PC-3 (cell line): ENCODE data around the gene COL27A1. TPM values are rescaled to one million over a fixed set of nuclear protein-coding genes. Genes with fewer than 3 reads are reported as not detected.

Experiments
- ATAC-seq: fragments of 200-7000 bp; cut with Tn5 transposase; 2 replicates; pipeline ENCODE4 v1.9.1; 2020; ENCODE audit warnings: mild to moderate bottlenecking, moderate library complexity
- BruUV-seq: library from RNA; stranded (reverse); fragments of 400-500 nt; replicated peaks from 2 replicates; lab custom pipeline; 2021; lab: Mats Ljungman, UMichigan
- CTCF ChIA-PET: fragments of 300-600 bp; sonication (Branson Sonifier 250); formaldehyde crosslinking; loops from one replicate; lab custom pipeline; 2022; ENCODE audit warnings: antibody characterized with exemption; lab: Charles Lee
- POLR2A ChIA-PET: fragments of 300-600 bp; sonication (Branson Sonifier 250); formaldehyde crosslinking; loops from one replicate; lab custom pipeline; 2022; ENCODE audit warnings: antibody characterized with exemption; ENCODE audit not compliant: unreplicated experiment; lab: Charles Lee
- DNase-seq: peaks from one replicate; pipeline ENCODE4 v3.0.0-alpha.2; 2015
- H2AFZ ChIP-seq: fragments of 300-600 bp; sonication (generic); 2 replicates; pipeline ENCODE4 v1.6.0; 2016; ENCODE audit warnings: antibody characterized with exemption, low read length
- H3F3A ChIP-seq: fragments of 300-600 bp; sonication (generic); one replicate; pipeline ENCODE4 v1.6.0; 2017; ENCODE audit warnings: antibody characterized with exemption, low read length, control low read depth, mild to moderate bottlenecking; ENCODE audit not compliant: unreplicated experiment
- H3K27ac ChIP-seq: fragments of 300-600 bp; sonication (generic); 2 replicates; pipeline ENCODE4 v1.5.1; 2016; ENCODE audit warnings: mild to moderate bottlenecking, low read length
- H3K27me3 ChIP-seq: fragments of 300-600 bp; sonication (generic); 2 replicates; pipeline ENCODE4 v1.6.1; 2016; ENCODE audit warnings: low read length, mixed read lengths
- H3K36me3 ChIP-seq: fragments of 300-600 bp; sonication (generic); 2 replicates; pipeline ENCODE4 v1.6.1; 2016; ENCODE audit warnings: low read depth, mixed run types, low read length, mixed read lengths
- H3K4me1 ChIP-seq: fragments of 300-600 bp; sonication (generic); 2 replicates; pipeline ENCODE4 v1.5.1; 2016; ENCODE audit warnings: low read length; ENCODE audit not compliant: insufficient read depth
- H3K4me2 ChIP-seq: fragments of 300-600 bp; sonication (generic); 2 replicates; pipeline ENCODE4 v1.6.0; 2016; ENCODE audit warnings: low read length
- H3K4me3 ChIP-seq: fragments of 300-600 bp; sonication (generic); 2 replicates; pipeline ENCODE4 v1.5.1; 2016; ENCODE audit warnings: mild to moderate bottlenecking, low read length, mixed read lengths
- H3K79me2 ChIP-seq: fragments of 300-600 bp; sonication (generic); 2 replicates; pipeline ENCODE4 v1.6.1; 2017; ENCODE audit warnings: low read length, mixed read lengths
- H3K9ac ChIP-seq: fragments of 300-600 bp; sonication (generic); 2 replicates; pipeline ENCODE4 v1.6.0; 2016; ENCODE audit warnings: mild to moderate bottlenecking, low read length
- H3K9me2 ChIP-seq: fragments of 300-600 bp; sonication (generic); replicated peaks from 2 replicates; pipeline ENCODE4 v1.6.1; 2016; ENCODE audit warnings: mixed run types, low read length, mixed read lengths
- H3K9me3 ChIP-seq: fragments of 300-600 bp; sonication (generic); 2 replicates; pipeline ENCODE4 v1.6.1; 2016; ENCODE audit warnings: low read length, mixed read lengths
- H4K20me1 ChIP-seq: fragments of 300-600 bp; sonication (generic); 2 replicates; pipeline ENCODE4 v1.6.1; 2016; ENCODE audit warnings: low read length, mixed read lengths
- EZH2 ChIP-seq: fragments of 300-600 bp; sonication (generic); IDR thresholded peaks from one replicate; pipeline ENCODE4 v1.6.1; 2017; ENCODE audit warnings: antibody characterized with exemption, mild to moderate bottlenecking, low read length; ENCODE audit not compliant: unreplicated experiment
- EZH2phosphoT487 ChIP-seq: fragments of 300-600 bp; sonication (generic); IDR thresholded peaks from 2 replicates; pipeline ENCODE4 v1.6.1; 2018; ENCODE audit warnings: mild to moderate bottlenecking, antibody characterized with exemption, low read length, borderline replicate concordance
- intact Hi-C: fragments of 100-400 bp; cut with micrococcal nuclease; formaldehyde crosslinking; loops from 2 replicates; pipeline ENCODE4 v1.9.0; 2023
- total RNA-seq: library from RNA; depleted of rRNA; stranded (reverse); fragments of >200 nt; gene quantifications from 2 replicates; pipeline ENCODE4 v1.2.3, GENCODE V29; 2014
- TF ChIP-seq, protein P1 (sequence below): fragments of 300-600 bp; sonication (generic); conservative IDR thresholded peaks from 2 replicates; pipeline ENCODE4 v1.5.1; 2017; ENCODE audit warnings: antibody characterized with exemption, low read depth, mild to moderate bottlenecking, low read length

Gene COL27A1
- total RNA-seq, 1 experiment from 2014 or later = 4.3 TPM

GRCh38 chr9:114172981-114173833 lies 17.9 kb downstream of the COL27A1 start:
- ChIA-PET CTCF (no interaction called here), POLR2A (no interaction called here)
- Histone ChIP-seq H3K27ac (no peak overlapping the region), H3K9ac (no peak overlapping the region), H3K27me3 (no peaks in the 10 kb centered on the region), H3K4me1 (peaks cover 11% of the 10 kb centered on the region), H2AFZ (no peak overlapping the region), H3K4me2 (no peak overlapping the region), H3K4me3 (no peak overlapping the region), H3K9me2 (no peaks in the 10 kb centered on the region), H3F3A (no peaks in the 10 kb centered on the region), H3K9me3 (no peaks in the 10 kb centered on the region), H3K36me3 (no peaks in the 10 kb centered on the region), H3K79me2 (no peaks in the 10 kb centered on the region), H4K20me1 (no peaks in the 10 kb centered on the region)
- ATAC-seq (no peak), DNase-seq (no peak)
- TF ChIP-seq EZH2 (no peak), EZH2phosphoT487 (no peak)
- TF ChIP-seq, protein P1, sequence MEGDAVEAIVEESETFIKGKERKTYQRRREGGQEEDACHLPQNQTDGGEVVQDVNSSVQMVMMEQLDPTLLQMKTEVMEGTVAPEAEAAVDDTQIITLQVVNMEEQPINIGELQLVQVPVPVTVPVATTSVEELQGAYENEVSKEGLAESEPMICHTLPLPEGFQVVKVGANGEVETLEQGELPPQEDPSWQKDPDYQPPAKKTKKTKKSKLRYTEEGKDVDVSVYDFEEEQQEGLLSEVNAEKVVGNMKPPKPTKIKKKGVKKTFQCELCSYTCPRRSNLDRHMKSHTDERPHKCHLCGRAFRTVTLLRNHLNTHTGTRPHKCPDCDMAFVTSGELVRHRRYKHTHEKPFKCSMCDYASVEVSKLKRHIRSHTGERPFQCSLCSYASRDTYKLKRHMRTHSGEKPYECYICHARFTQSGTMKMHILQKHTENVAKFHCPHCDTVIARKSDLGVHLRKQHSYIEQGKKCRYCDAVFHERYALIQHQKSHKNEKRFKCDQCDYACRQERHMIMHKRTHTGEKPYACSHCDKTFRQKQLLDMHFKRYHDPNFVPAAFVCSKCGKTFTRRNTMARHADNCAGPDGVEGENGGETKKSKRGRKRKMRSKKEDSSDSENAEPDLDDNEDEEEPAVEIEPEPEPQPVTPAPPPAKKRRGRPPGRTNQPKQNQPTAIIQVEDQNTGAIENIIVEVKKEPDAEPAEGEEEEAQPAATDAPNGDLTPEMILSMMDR = no peak
- intact Hi-C loops = no loop called here
- BruUV-seq = no TSS peak

- TF ChIP-seq, protein P1 = no peak
- TF ChIP-seq EZH2 (no peak), EZH2phosphoT487 (no peak)
- no peaks in the 10 kb centered on the region for H3F3A ChIP-seq
- no peaks in the 10 kb centered on the region for H4K20me1 ChIP-seq
- H3K36me3 ChIP-seq = no peaks in the 10 kb centered on the region
- no peaks in the 10 kb centered on the region for H3K79me2 ChIP-seq
- DNase-seq (no peak), ATAC-seq (no peak)
- H3K4me2 ChIP-seq = no peak overlapping the region
- no TSS peak for BruUV-seq
- no peaks in the 10 kb centered on the region for H3K9me2 ChIP-seq
- CTCF ChIA-PET = interaction anchor here (0.6 kb wide), 1 partner anchor 79 kb away, joined by 3 read pairs; no protein-coding TSS in a partner anchor
- no peaks in the 10 kb centered on the region for H3K9me3 ChIP-seq
- H3K4me1 ChIP-seq = peaks cover 12% of the 10 kb centered on the region
- H3K4me3 ChIP-seq = no peak overlapping the region
- no peaks in the 10 kb centered on the region for H3K27me3 ChIP-seq
- H3K27ac ChIP-seq = no peak overlapping the region
- no peak overlapping the region for H3K9ac ChIP-seq
- POLR2A ChIA-PET = no interaction called here
- intact Hi-C loops = no loop called here
- no peak overlapping the region for H2AFZ ChIP-seq
Observed at GRCh38 chr9:114174557-114174875, 19.2 kb downstream of the COL27A1 start.
